ENCODE data around the gene TCERG1.

DNA sequence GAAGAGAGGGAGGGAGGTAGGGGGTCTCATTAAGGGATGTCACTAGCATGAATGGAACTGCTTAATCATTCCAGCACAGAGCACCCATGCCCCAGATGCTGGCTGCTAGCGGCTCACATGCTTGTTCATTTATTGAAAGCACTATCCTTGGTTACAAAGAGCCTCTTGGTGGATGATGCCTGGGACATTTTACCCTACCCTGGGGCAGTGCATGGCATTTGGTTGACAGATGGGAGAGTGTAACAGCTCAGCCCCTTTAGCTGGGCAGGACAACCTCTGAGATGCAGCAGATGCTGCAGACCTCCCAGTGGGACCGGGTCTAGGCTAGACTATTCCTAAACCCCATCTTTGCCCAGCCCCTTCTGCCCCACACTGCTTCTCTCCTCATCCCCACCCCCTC is 46.9 kb upstream of the TCERG1 start:
- TF ChIP-seq CTCF (IDR thresholded peaks at IDR 0.05), result no peak
- no peak for TF ChIP-seq TCF7L2 (IDR thresholded peaks at IDR 0.05; ENCODE audit: low read depth, low read length)
- no peak for TF ChIP-seq REST (IDR thresholded peaks at IDR 0.05; ENCODE audit: insufficient read depth in 1 of 2, low read depth in 2 of 2, low read length in 1 of 2)
- TF ChIP-seq POLR2AphosphoS5 (IDR thresholded peaks at IDR 0.05; ENCODE audit: low read depth, low read length), result no peak
- no peak for TF ChIP-seq SIN3A (IDR thresholded peaks at IDR 0.05; ENCODE audit: borderline replicate concordance, insufficient read depth, low read depth, low read length)
